PC-9 (cell line): ENCODE data around the gene AGXT. TPM values are rescaled to one million over a fixed set of nuclear protein-coding genes. Genes with fewer than 3 reads are reported as not detected.

Experiments used
- BruUV-seq: library from RNA; stranded (reverse); fragments of 400-500 nt; replicated peaks from 2 replicates; lab custom pipeline; 2021; lab: Mats Ljungman, UMichigan
- CTCF ChIA-PET: fragments of 300-600 bp; sonication (Branson Sonifier 250); formaldehyde crosslinking; loops from one replicate; lab custom pipeline; 2022; ENCODE audit warnings: antibody characterized with exemption; lab: Charles Lee
- POLR2A ChIA-PET: fragments of 300-600 bp; sonication (Branson Sonifier 250); formaldehyde crosslinking; loops from one replicate; lab custom pipeline; 2022; ENCODE audit warnings: antibody characterized with exemption; ENCODE audit not compliant: unreplicated experiment; lab: Charles Lee
- DNase-seq, 2 experiments: peaks; one replicate each; pipeline versions ENCODE4 v3.0.0 to v3.0.0-alpha.2; 2015 to 2022; ENCODE audit warnings: mixed read lengths in 1 of 2
- H2AFZ ChIP-seq: fragments of 200-600 bp; sonication (generic); 2 replicates; pipeline ENCODE4 v1.8.1; 2017; ENCODE audit warnings: antibody characterized with exemption
- H3F3A ChIP-seq: fragments of 200-600 bp; sonication (generic); 2 replicates; pipeline ENCODE4 v1.8.1; 2017; ENCODE audit warnings: antibody characterized with exemption, mild to moderate bottlenecking, low read depth; ENCODE audit not compliant: insufficient read depth
- H3K27ac ChIP-seq: fragments of 200-600 bp; sonication (generic); 2 replicates; pipeline ENCODE4 v1.6.1; 2016; ENCODE audit warnings: mixed run types
- H3K27me3 ChIP-seq: fragments of 200-600 bp; sonication (generic); 2 replicates; pipeline ENCODE4 v1.6.1; 2016; ENCODE audit warnings: low read depth, mixed run types; ENCODE audit not compliant: insufficient read depth
- H3K36me3 ChIP-seq: fragments of 200-600 bp; sonication (generic); 2 replicates; pipeline ENCODE4 v1.6.1; 2016; ENCODE audit warnings: low read depth, mixed run types
- H3K4me1 ChIP-seq: fragments of 200-600 bp; sonication (generic); replicated peaks from 2 replicates; pipeline ENCODE4 v1.6.1; 2016; ENCODE audit warnings: mixed run types; ENCODE audit not compliant: insufficient read depth
- H3K4me2 ChIP-seq: fragments of 200-600 bp; sonication (generic); 2 replicates; pipeline ENCODE4 v1.6.1; 2017; ENCODE audit warnings: mixed run types
- H3K4me3 ChIP-seq: fragments of 200-600 bp; sonication (generic); 2 replicates; pipeline ENCODE4 v1.6.1; 2016; ENCODE audit warnings: mixed run types
- H3K79me2 ChIP-seq: fragments of 200-600 bp; sonication (generic); 2 replicates; pipeline ENCODE4 v1.6.1; 2017; ENCODE audit warnings: low read depth, mixed run types
- H3K9me2 ChIP-seq: fragments of 200-600 bp; sonication (generic); 2 replicates; pipeline ENCODE4 v1.8.1; 2017; ENCODE audit warnings: mild to moderate bottlenecking; ENCODE audit not compliant: insufficient read depth
- H3K9me3 ChIP-seq: fragments of 200-600 bp; sonication (generic); 2 replicates; pipeline ENCODE4 v1.8.1; 2016; ENCODE audit warnings: low read depth; ENCODE audit not compliant: insufficient read depth
- H4K20me1 ChIP-seq: fragments of 200-600 bp; sonication (generic); 2 replicates; pipeline ENCODE4 v1.8.1; 2017; ENCODE audit not compliant: insufficient read depth
- EZH2 ChIP-seq: fragments of 200-600 bp; sonication (generic); IDR thresholded peaks from 2 replicates; pipeline ENCODE4 v1.8.0; 2017; ENCODE audit warnings: antibody characterized with exemption, low read depth
- intact Hi-C: fragments of 100-400 bp; cut with micrococcal nuclease; formaldehyde crosslinking; loops from one replicate; pipeline ENCODE4 v1.10.0; 2022; ENCODE audit not compliant: unreplicated experiment
- total RNA-seq: library from RNA; stranded (reverse); gene quantifications from 2 replicates; pipeline ENCODE4 v1.2.3, GENCODE V29; 2021
- TF ChIP-seq, protein P1 (sequence below): fragments of 200-600 bp; sonication (generic); conservative IDR thresholded peaks from 2 replicates; pipeline ENCODE4 v1.6.1; 2017; ENCODE audit warnings: mixed run types, antibody characterized with exemption, mild to moderate bottlenecking, moderate library complexity

The AGXT gene
- total RNA-seq, 1 experiment from 2014 or later, result not detected

DNA sequence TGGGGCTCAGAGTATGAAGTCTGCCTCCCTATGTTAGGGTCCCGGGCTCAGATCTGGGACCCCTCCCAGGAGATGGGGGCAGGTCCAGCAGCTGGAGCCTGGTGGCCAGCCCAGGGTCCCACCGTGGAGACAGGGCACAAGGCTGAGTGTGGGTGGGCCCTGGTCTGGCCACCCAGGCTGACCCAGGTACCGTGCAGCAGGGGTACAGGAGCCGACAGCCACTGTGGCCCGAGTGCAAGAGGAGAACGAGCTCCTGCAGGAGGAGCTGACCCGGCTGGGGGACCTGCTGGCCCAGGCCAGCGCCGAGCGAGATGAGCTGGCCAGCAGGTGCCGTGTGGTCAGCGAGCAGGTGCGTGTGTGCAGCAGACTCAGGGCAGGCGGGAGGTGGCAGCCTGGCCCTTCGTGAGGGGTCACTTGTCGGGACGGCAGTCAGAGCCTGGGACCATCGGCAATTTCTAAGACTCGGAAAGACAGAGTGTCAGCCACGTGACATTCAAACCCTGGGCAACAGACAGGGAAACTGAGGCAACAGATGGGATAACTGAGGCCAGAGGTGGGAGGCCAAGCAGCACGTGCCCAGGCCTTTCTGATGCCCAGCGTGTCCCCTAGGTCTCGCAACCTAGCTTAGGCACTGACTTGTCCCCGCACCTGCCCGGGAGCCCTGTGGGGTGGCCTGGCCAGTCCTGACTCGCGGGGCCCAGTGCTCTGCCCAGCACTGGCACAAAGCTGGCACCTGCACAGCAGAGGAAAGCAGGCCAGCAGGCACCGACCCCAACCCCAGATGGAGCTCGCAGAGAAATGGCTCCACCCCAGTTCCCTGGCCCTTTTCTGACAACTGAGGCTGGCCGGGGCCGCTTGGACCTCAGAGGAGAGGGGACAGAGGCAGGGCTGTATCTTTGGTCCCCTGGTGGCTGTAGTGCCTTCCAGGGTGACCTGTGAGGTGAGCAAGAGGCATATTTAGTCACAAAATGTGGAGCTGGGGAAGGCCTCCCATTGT, 51.5 kb downstream of the AGXT start:
- POLR2A ChIA-PET, result interaction anchor here (0.5 kb wide), 1 partner anchor 41 kb away, joined by 3 read pairs; no protein-coding TSS in a partner anchor
- no peak for DNase-seq

DNA sequence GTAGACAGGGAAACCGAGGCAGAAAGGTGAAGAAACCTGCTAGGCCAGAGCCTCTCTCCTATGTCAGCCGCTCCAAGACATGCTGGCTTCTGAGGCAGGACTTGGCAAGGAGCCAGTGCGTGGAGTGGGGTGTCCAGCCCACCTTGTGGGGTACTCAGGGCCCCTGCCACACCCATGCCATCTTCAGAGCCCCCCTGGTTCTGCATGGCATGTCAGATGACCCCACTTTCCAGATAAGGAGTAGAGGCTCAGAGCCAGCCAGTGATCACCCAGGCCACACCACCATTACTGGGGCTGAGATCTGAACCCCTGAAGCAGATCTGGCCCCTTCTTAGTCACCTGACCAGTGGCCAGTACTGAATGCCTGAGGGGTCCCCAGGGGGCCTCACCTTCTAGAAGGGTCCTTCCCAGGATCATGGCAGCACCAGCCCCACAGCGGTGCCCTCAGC, 52.2 kb downstream of the AGXT start:
- H3K27me3 ChIP-seq, result no peaks in the 10 kb centered on the region
- H3K4me1 ChIP-seq, result no peaks in the 10 kb centered on the region
- ChIA-PET POLR2A (interaction anchor here (0.7 kb wide), 1 partner anchor 23 kb away, joined by 3 read pairs; no protein-coding TSS in a partner anchor), CTCF (interaction anchor here (0.5 to 0.8 kb wide), 2 partner anchors 65 to 181 kb away, joined by 3 to 9 read pairs; no protein-coding TSS in a partner anchor)
- H3K4me3 ChIP-seq, result no peak overlapping the region
- H3F3A ChIP-seq, result peaks cover 11% of the 10 kb centered on the region; the same call in 1 of the 2 replicates
- no peaks in the 10 kb centered on the region for H4K20me1 ChIP-seq
- no peaks in the 10 kb centered on the region for H3K9me3 ChIP-seq
- BruUV-seq, result no TSS peak
- no peak overlapping the region for H3K27ac ChIP-seq
- no peaks in the 10 kb centered on the region for H3K9me2 ChIP-seq
- no peaks in the 10 kb centered on the region for H3K79me2 ChIP-seq
- H3K4me2 ChIP-seq, result no peak overlapping the region
- H2AFZ ChIP-seq, result no peak overlapping the region
- no peaks in the 10 kb centered on the region for H3K36me3 ChIP-seq
- intact Hi-C loops, result no loop called here
- DNase-seq, result no peak
- no peak for TF ChIP-seq EZH2
- TF ChIP-seq, protein P1, sequence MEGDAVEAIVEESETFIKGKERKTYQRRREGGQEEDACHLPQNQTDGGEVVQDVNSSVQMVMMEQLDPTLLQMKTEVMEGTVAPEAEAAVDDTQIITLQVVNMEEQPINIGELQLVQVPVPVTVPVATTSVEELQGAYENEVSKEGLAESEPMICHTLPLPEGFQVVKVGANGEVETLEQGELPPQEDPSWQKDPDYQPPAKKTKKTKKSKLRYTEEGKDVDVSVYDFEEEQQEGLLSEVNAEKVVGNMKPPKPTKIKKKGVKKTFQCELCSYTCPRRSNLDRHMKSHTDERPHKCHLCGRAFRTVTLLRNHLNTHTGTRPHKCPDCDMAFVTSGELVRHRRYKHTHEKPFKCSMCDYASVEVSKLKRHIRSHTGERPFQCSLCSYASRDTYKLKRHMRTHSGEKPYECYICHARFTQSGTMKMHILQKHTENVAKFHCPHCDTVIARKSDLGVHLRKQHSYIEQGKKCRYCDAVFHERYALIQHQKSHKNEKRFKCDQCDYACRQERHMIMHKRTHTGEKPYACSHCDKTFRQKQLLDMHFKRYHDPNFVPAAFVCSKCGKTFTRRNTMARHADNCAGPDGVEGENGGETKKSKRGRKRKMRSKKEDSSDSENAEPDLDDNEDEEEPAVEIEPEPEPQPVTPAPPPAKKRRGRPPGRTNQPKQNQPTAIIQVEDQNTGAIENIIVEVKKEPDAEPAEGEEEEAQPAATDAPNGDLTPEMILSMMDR, result no peak

More for the DNA sequence above, 51.5 kb downstream of the AGXT start:
- no peaks in the 10 kb centered on the region for H4K20me1 ChIP-seq
- H3F3A ChIP-seq, result peaks cover 9% of the 10 kb centered on the region; the same call in 1 of the 2 replicates
- no peak for TF ChIP-seq EZH2
- TF ChIP-seq, protein P1, result no peak
- no peaks in the 10 kb centered on the region for H3K79me2 ChIP-seq
- no peak overlapping the region for H3K27ac ChIP-seq
- H3K4me1 ChIP-seq, result no peaks in the 10 kb centered on the region
- H2AFZ ChIP-seq, result no peak overlapping the region
- CTCF ChIA-PET, result interaction anchor here (0.5 to 0.7 kb wide), 2 partner anchors 180 to 262 kb away, joined by 6 to 9 read pairs; no protein-coding TSS in a partner anchor
- no peaks in the 10 kb centered on the region for H3K9me2 ChIP-seq
- BruUV-seq, result no TSS peak
- H3K9me3 ChIP-seq, result no peaks in the 10 kb centered on the region
- no peak overlapping the region for H3K4me3 ChIP-seq
- H3K36me3 ChIP-seq, result no peaks in the 10 kb centered on the region
- intact Hi-C loops, result no loop called here
- no peak overlapping the region for H3K4me2 ChIP-seq
- H3K27me3 ChIP-seq, result no peaks in the 10 kb centered on the region

DNA sequence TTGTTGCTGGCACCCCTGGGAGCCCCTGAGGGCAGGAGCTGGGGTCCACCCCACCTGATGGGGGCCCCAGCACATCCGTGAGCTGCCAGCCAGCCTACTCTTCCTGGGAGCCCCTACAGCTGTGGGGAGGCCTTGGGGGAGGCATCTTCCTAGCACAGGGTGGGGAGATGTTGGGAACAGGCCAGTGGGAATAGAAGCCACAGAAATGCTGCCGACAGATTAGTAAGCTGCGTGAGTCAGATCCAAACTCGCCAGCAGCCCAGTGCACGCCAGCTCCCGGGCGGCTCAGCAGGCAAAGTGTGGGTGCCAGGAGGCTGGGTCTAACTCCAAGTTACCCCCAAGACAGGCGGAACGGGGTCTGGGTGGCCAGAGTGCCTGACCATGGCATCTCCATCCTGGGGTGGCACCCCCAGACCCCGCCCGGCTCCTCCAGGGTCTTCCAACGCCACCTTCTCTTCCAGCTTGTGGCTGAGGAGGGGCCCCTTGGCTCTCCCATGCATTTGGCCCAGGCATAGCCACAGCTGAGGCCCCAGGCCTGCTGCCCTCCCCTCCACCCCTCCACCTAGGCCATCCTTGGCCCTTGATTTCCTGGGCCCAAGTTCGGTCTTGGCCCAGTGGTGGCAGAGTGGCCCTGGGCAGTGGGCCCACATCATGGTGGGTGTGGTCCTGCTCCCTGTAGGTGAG, 52.8 kb downstream of the AGXT start:
- Histone ChIP-seq H3F3A (peaks cover 12% of the 10 kb centered on the region), H4K20me1 (no peaks in the 10 kb centered on the region), H2AFZ (no peak overlapping the region), H3K4me2 (no peak overlapping the region), H3K9me3 (no peaks in the 10 kb centered on the region), H3K36me3 (no peaks in the 10 kb centered on the region), H3K27ac (no peak overlapping the region), H3K4me1 (no peaks in the 10 kb centered on the region), H3K9me2 (no peaks in the 10 kb centered on the region), H3K4me3 (no peak overlapping the region), H3K79me2 (no peaks in the 10 kb centered on the region), H3K27me3 (no peaks in the 10 kb centered on the region; the same call in 1 of the 2 replicates)
- CTCF ChIA-PET, result interaction anchor here (0.8 kb wide), 1 partner anchor 65 kb away, joined by 3 read pairs; no protein-coding TSS in a partner anchor
- intact Hi-C loops, result no loop called here
- TF ChIP-seq EZH2, result no peak
- TF ChIP-seq, protein P1, result no peak
- no TSS peak for BruUV-seq
- POLR2A ChIA-PET, result interaction anchor here (0.7 kb wide), 1 partner anchor 23 kb away, joined by 3 read pairs; no protein-coding TSS in a partner anchor
- DNase-seq, result peak; percentile 65 to 75
